Mucosa of gallbladder (tissue), 1 donor: ENCODE data around the gene LEF1. TPM values are rescaled to one million over a fixed set of nuclear protein-coding genes. Genes with fewer than 3 reads are reported as not detected.

Experiments used
- DNase-seq: peaks from one replicate; pipeline ENCODE4 v3.0.0-alpha.2; 2020; ENCODE audit warnings: low spot score
- total RNA-seq: library from RNA; stranded (reverse); gene quantifications from one replicate; pipeline ENCODE4 v1.2.1, GENCODE V29; 2021
- donor health status: DM: no; HTN: no; CAD: no.

The LEF1 gene
- total RNA-seq, result 5.2 TPM

GRCh38 chr4:108168671-108169523 is at the start of gene LEF1:
LEF1 (minus strand) TSS chr4:108168932; CDS start chr4:108167767, 1,165 bp downstream.
- DNase-seq, result no peak

GRCh38 chr4:108216510-108216909 is 47.8 kb upstream of the LEF1 start:
- no peak for DNase-seq

GRCh38 chr4:108215055-108215454 is 46.3 kb upstream of the LEF1 start:
- DNase-seq, result no peak

GRCh38 chr4:108213723-108214122 is 45.0 kb upstream of the LEF1 start:
- no peak for DNase-seq

- DNase-seq, result no peak
Observed at GRCh38 chr4:108213308-108213707, 44.6 kb upstream of the LEF1 start.

GRCh38 chr4:108210989-108211835 is 42.5 kb upstream of the LEF1 start:
- no peak for DNase-seq

- no peak for DNase-seq
Observed at GRCh38 chr4:108209489-108209888, 40.8 kb upstream of the LEF1 start.

GRCh38 chr4:108205859-108206258 is 37.1 kb upstream of the LEF1 start:
- no peak for DNase-seq

- no peak for DNase-seq
Observed at GRCh38 chr4:108204518-108204917, 35.8 kb upstream of the LEF1 start.

- no peak for DNase-seq
Observed at GRCh38 chr4:108203377-108203776, 34.6 kb upstream of the LEF1 start.

GRCh38 chr4:108201774-108202173 is 33.0 kb upstream of the LEF1 start:
- no peak for DNase-seq

GRCh38 chr4:108199881-108200280 is 31.1 kb upstream of the LEF1 start:
- DNase-seq, result no peak

GRCh38 chr4:108193886-108194672 is 25.3 kb upstream of the LEF1 start:
- no peak for DNase-seq

- DNase-seq, result no peak
Observed at GRCh38 chr4:108192935-108193334, 24.2 kb upstream of the LEF1 start.

GRCh38 chr4:108192056-108192455 is 23.3 kb upstream of the LEF1 start:
- DNase-seq, result no peak

- DNase-seq, result no peak
Observed at GRCh38 chr4:108191269-108191914, 22.7 kb upstream of the LEF1 start.

- DNase-seq, result no peak
Observed at GRCh38 chr4:108188770-108189169, 20.0 kb upstream of the LEF1 start.

GRCh38 chr4:108185252-108185651 is 16.5 kb upstream of the LEF1 start:
- no peak for DNase-seq

- no peak for DNase-seq
Observed at GRCh38 chr4:108184453-108185049, 15.8 kb upstream of the LEF1 start.

- no peak for DNase-seq
Observed at GRCh38 chr4:108181704-108182103, 13.0 kb upstream of the LEF1 start.

- DNase-seq, result no peak
Observed at GRCh38 chr4:108180513-108180912, 11.8 kb upstream of the LEF1 start.
